IPS-20b (cell line): Measurements from ENCODE around the gene MRFAP1L1.

Experiments used
- H3K27ac ChIP-seq: one replicate; pipeline ENCODE4 v1.5.1; 2013; ENCODE audit warnings: low read length
- H3K27me3 ChIP-seq: 2 replicates; pipeline ENCODE4 v1.6.1; 2013; ENCODE audit warnings: mild to moderate bottlenecking, low read length, inconsistent platforms; ENCODE audit not compliant: insufficient read depth
- H3K36me3 ChIP-seq: 2 replicates; pipeline ENCODE4 v1.6.1; 2013; ENCODE audit warnings: low read depth, mild to moderate bottlenecking, inconsistent platforms, low read length, moderate library complexity; ENCODE audit not compliant: insufficient read depth
- H3K4me1 ChIP-seq: 2 replicates; pipeline ENCODE4 v1.6.1; 2013; ENCODE audit warnings: mild to moderate bottlenecking, control low read depth, inconsistent platforms, low read length, moderate library complexity; ENCODE audit not compliant: insufficient read depth
- H3K4me3 ChIP-seq: 2 replicates; pipeline ENCODE4 v1.5.1; 2013; ENCODE audit warnings: mild to moderate bottlenecking, low read length, inconsistent platforms
- H3K9ac ChIP-seq: 2 replicates; pipeline ENCODE4 v1.6.1; 2013; ENCODE audit warnings: low read depth, mild to moderate bottlenecking, inconsistent platforms, low read length, moderate library complexity
- H3K9me3 ChIP-seq: 2 replicates; pipeline ENCODE4 v1.6.1; 2013; ENCODE audit warnings: mild to moderate bottlenecking, low read depth, low read length, inconsistent platforms; ENCODE audit not compliant: insufficient read depth

The MRFAP1L1 gene

GRCh38 chr4:6706173-6706572 is 3.5 kb downstream of the MRFAP1L1 start:
- Histone ChIP-seq H3K27me3 (peaks cover 9% of the 10 kb centered on the region; the same call in 1 of the 2 replicates), H3K27ac (no peak overlapping the region), H3K9me3 (no peaks in the 10 kb centered on the region), H3K9ac (no peak overlapping the region), H3K4me1 (peaks cover 11% of the 10 kb centered on the region), H3K4me3 (no peak overlapping the region), H3K36me3 (peaks cover 22% of the 10 kb centered on the region)

GRCh38 chr4:6705646-6706045 is 4.0 kb downstream of the MRFAP1L1 start:
- Histone ChIP-seq H3K27me3 (peaks cover 3% of the 10 kb centered on the region; the same call in 1 of the 2 replicates), H3K9me3 (no peaks in the 10 kb centered on the region), H3K9ac (no peak overlapping the region), H3K27ac (no peak overlapping the region), H3K36me3 (peaks cover 23% of the 10 kb centered on the region), H3K4me1 (peaks cover 11% of the 10 kb centered on the region), H3K4me3 (no peak overlapping the region)

- Histone ChIP-seq H3K27ac (no peak overlapping the region), H3K9me3 (no peaks in the 10 kb centered on the region), H3K27me3 (no peaks in the 10 kb centered on the region), H3K36me3 (peaks cover 25% of the 10 kb centered on the region), H3K4me3 (no peak overlapping the region), H3K9ac (no peak overlapping the region), H3K4me1 (peaks cover 9% of the 10 kb centered on the region)
These were observed 5.9 kb downstream of the MRFAP1L1 start for GRCh38 chr4:6703786-6704185.

GRCh38 chr4:6702761-6703160 is 6.9 kb downstream of the MRFAP1L1 start:
- Histone ChIP-seq H3K9ac (no peak overlapping the region), H3K4me1 (peaks cover 2% of the 10 kb centered on the region), H3K27me3 (no peaks in the 10 kb centered on the region), H3K4me3 (no peak overlapping the region), H3K36me3 (peaks cover 21% of the 10 kb centered on the region), H3K9me3 (no peaks in the 10 kb centered on the region), H3K27ac (no peak overlapping the region)

GRCh38 chr4:6701371-6701770 is 8.3 kb downstream of the MRFAP1L1 start:
- Histone ChIP-seq H3K9me3 (no peaks in the 10 kb centered on the region), H3K4me3 (no peak overlapping the region), H3K9ac (no peak overlapping the region), H3K27me3 (no peaks in the 10 kb centered on the region), H3K27ac (no peak overlapping the region), H3K4me1 (no peaks in the 10 kb centered on the region), H3K36me3 (peaks cover 10% of the 10 kb centered on the region)

GRCh38 chr4:6699903-6700302 is 9.8 kb downstream of the MRFAP1L1 start:
- H3K4me1 ChIP-seq: no peaks in the 10 kb centered on the region
- no peak overlapping the region for H3K4me3 ChIP-seq
- peaks cover 8% of the 10 kb centered on the region for H3K36me3 ChIP-seq
- H3K27ac ChIP-seq: no peak overlapping the region
- no peak overlapping the region for H3K9ac ChIP-seq
- H3K27me3 ChIP-seq: no peaks in the 10 kb centered on the region
- H3K9me3 ChIP-seq: no peaks in the 10 kb centered on the region

- Histone ChIP-seq H3K4me1 (no peaks in the 10 kb centered on the region), H3K27me3 (no peaks in the 10 kb centered on the region), H3K4me3 (no peak overlapping the region), H3K9me3 (no peaks in the 10 kb centered on the region), H3K27ac (no peak overlapping the region), H3K9ac (no peak overlapping the region), H3K36me3 (peaks cover 8% of the 10 kb centered on the region)
These were observed 10.3 kb downstream of the MRFAP1L1 start for GRCh38 chr4:6699388-6699787.

GRCh38 chr4:6697131-6697530 is 12.5 kb downstream of the MRFAP1L1 start:
- Histone ChIP-seq H3K9ac (no peak overlapping the region), H3K4me1 (no peaks in the 10 kb centered on the region), H3K27ac (no peak overlapping the region), H3K9me3 (no peaks in the 10 kb centered on the region), H3K36me3 (peaks cover 4% of the 10 kb centered on the region; the same call in 1 of the 2 replicates), H3K27me3 (no peaks in the 10 kb centered on the region), H3K4me3 (no peak overlapping the region)

GRCh38 chr4:6696611-6697010 is 13.1 kb downstream of the MRFAP1L1 start:
- no peaks in the 10 kb centered on the region for H3K9me3 ChIP-seq
- H3K4me1 ChIP-seq: no peaks in the 10 kb centered on the region
- H3K36me3 ChIP-seq: peaks cover 4% of the 10 kb centered on the region; the same call in 1 of the 2 replicates
- no peak overlapping the region for H3K4me3 ChIP-seq
- no peaks in the 10 kb centered on the region for H3K27me3 ChIP-seq
- H3K27ac ChIP-seq: no peak overlapping the region
- no peak overlapping the region for H3K9ac ChIP-seq

- H3K27ac ChIP-seq: no peak overlapping the region
- peaks cover 4% of the 10 kb centered on the region; the same call in 1 of the 2 replicates for H3K36me3 ChIP-seq
- H3K9me3 ChIP-seq: no peaks in the 10 kb centered on the region
- H3K4me1 ChIP-seq: no peaks in the 10 kb centered on the region
- H3K9ac ChIP-seq: no peak overlapping the region
- H3K4me3 ChIP-seq: no peak overlapping the region
- no peaks in the 10 kb centered on the region for H3K27me3 ChIP-seq
These were observed 13.7 kb downstream of the MRFAP1L1 start for GRCh38 chr4:6695660-6696610.

GRCh38 chr4:6694177-6694901 is 15.3 kb downstream of the MRFAP1L1 start:
- no peak overlapping the region for H3K4me3 ChIP-seq
- H3K9me3 ChIP-seq: no peaks in the 10 kb centered on the region
- no peak overlapping the region for H3K9ac ChIP-seq
- H3K27me3 ChIP-seq: no peaks in the 10 kb centered on the region
- no peak overlapping the region for H3K27ac ChIP-seq
- no peaks in the 10 kb centered on the region for H3K36me3 ChIP-seq
- peaks cover 5% of the 10 kb centered on the region; the same call in 1 of the 2 replicates for H3K4me1 ChIP-seq
